ENCODE results near the gene EMP2.

DNA sequence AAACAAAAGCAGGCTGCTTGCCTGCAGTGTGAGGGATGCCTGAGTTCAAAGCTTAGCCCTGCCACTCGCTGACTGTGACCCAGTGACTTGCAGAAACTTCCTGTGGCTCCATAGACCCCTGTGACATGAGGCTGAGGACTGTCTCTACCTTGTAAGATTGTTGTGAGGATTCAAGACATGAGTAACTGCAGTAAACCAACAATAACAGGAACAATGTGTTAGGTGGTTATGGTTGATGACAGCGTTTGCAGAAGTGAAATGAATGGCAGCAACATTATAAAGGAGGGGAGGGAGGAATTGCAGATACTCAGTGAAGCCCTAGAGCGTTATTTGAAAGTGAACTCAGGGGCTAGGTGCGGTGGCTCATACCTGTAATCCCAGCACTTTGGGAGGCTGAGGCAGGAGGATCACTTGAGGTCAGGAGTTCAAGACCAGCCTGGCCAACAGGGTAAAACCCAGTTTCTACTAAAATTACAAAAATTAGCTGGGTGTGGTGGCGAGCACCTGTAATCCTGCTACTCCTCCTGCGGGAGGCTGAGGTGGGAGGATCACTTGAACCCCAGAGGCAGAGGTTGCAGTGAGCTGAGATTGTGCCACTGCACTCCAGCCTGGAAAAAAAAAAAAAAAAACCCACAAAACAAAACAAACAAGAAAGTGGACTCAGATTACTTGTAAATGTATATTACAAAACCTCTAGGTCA is 33.5 kb upstream of the EMP2 start:
- TF ChIP-seq EZH2 (IDR thresholded peaks at IDR 0.05; ENCODE audit: borderline replicate concordance, low read length) (no peak), CTCF (IDR thresholded peaks at IDR 0.05; ENCODE audit: low read length) (no peak)

Data from OCI-LY1 (cell line).